K562 (cell line): Measurements from ENCODE around the gene RAPGEF5. TPM values are rescaled to one million over a fixed set of nuclear protein-coding genes. Genes with fewer than 3 reads are reported as not detected.

Experiments
- ATAC-seq: fragments of 200-7000 bp; cut with Tn5 transposase; 3 replicates; pipeline ENCODE4 v1.9.1; 2020; ENCODE audit warnings: moderate library complexity
- BruUV-seq: library from RNA; stranded (reverse); fragments of 400-500 nt; replicated peaks from 2 replicates; lab custom pipeline; 2021; lab: Mats Ljungman, UMichigan
- CTCF ChIA-PET: fragments of 300-600 bp; formaldehyde crosslinking; extraction: SDS; loops from one replicate; lab custom pipeline; 2021; ENCODE audit warnings: low intra/inter-chr PET ratio; lab: Yijun Ruan, JAX
- POLR2A ChIA-PET: fragments of 300-600, 350-650 bp; sonication (Branson Sonifier 250); formaldehyde crosslinking; extraction: SDS; loops from one replicate; lab custom pipeline; 2021; ENCODE audit warnings: antibody characterized with exemption, inconsistent platforms; lab: Yijun Ruan, JAX
- DNase-seq, 4 experiments: peaks; one replicate each; pipeline versions ENCODE4 v3.0.0 to v3.0.0-alpha.2; 2011 to 2018; ENCODE audit warnings: low spot score in 3 of 4, mixed read lengths in 3 of 4; ENCODE audit errors: extremely low read depth in 1 of 4
- FAIRE-seq: peaks from 2 replicates; lab custom pipeline; 2011; peaks lifted over from hg19 to GRCh38; lab: Jason Lieb, UNC
- H2AFZ ChIP-seq: 2 replicates; pipeline ENCODE4 v1.6.0; 2011; ENCODE audit warnings: low read depth, low read length, control low read depth, inconsistent platforms
- H3K27ac ChIP-seq: fragments of 200-600 bp; 3 replicates; pipeline ENCODE4 v1.8.0; 2011; ENCODE audit warnings: low read depth, mild to moderate bottlenecking, control low read depth, inconsistent platforms, low read length, moderate library complexity, mixed read lengths; ENCODE audit errors: extremely low read depth
- H3K27me3 ChIP-seq, 2 experiments: fragments of 300-600 bp in 1 of 2; 2 replicates in 1 of 2; 3 replicates in 1 of 2; pipeline versions ENCODE4 v1.6.0 to v1.8.0; 2011; ENCODE audit warnings: inconsistent platforms in 2 of 2, low read length in 2 of 2, mild to moderate bottlenecking in 1 of 2, mixed read lengths in 1 of 2, moderate library complexity in 1 of 2; ENCODE audit not compliant: control insufficient read depth in 2 of 2, insufficient read depth in 2 of 2
- H3K36me3 ChIP-seq: fragments of 300-600 bp; 3 replicates; pipeline ENCODE4 v1.8.0; 2011; ENCODE audit warnings: mild to moderate bottlenecking, low read length, inconsistent platforms; ENCODE audit not compliant: control insufficient read depth, insufficient read depth
- H3K4me1 ChIP-seq, 2 experiments: fragments of 200-600 bp in 1 of 2; replicated peaks in 1 of 2; 2 replicates in 1 of 2; 3 replicates in 1 of 2; pipeline versions ENCODE4 v1.5.1 to v1.8.0; 2011; ENCODE audit warnings: inconsistent platforms in 2 of 2, low read length in 2 of 2, mild to moderate bottlenecking in 1 of 2, mixed read lengths in 1 of 2, moderate library complexity in 1 of 2; ENCODE audit not compliant: control insufficient read depth in 2 of 2, insufficient read depth in 2 of 2
- H3K4me2 ChIP-seq: 2 replicates; pipeline ENCODE4 v1.6.1; 2011; ENCODE audit warnings: low read length, control low read depth, inconsistent platforms, mixed read lengths; ENCODE audit not compliant: insufficient read depth
- H3K4me3 ChIP-seq: fragments of 200-600 bp; sonication (generic), shearing (Covaris generic); 2 replicates; pipeline ENCODE4 v1.5.1; 2016; ENCODE audit warnings: control low read depth, inconsistent platforms
- H3K79me2 ChIP-seq: fragments of 200-600 bp; 3 replicates; pipeline ENCODE4 v1.8.0; 2011; ENCODE audit warnings: low read length, inconsistent platforms; ENCODE audit not compliant: control insufficient read depth, insufficient read depth
- H3K9ac ChIP-seq, 2 experiments: 2 replicates each; pipeline versions ENCODE4 v1.6.0 to v1.6.1; 2011; ENCODE audit warnings: low read depth in 2 of 2, low read length in 2 of 2, control low read depth in 1 of 2, inconsistent platforms in 1 of 2, mild to moderate bottlenecking in 1 of 2, mixed read lengths in 1 of 2; ENCODE audit not compliant: insufficient read depth in 1 of 2
- H3K9me1 ChIP-seq: one replicate; pipeline ENCODE4 v1.6.0; 2011; ENCODE audit warnings: inconsistent platforms, mild to moderate bottlenecking, low read length, moderate library complexity; ENCODE audit not compliant: control insufficient read depth, insufficient read depth
- H3K9me3 ChIP-seq: replicated peaks from 2 replicates; pipeline ENCODE4 v1.5.1; 2011; ENCODE audit warnings: low read depth, low read length, inconsistent platforms; ENCODE audit not compliant: control insufficient read depth, insufficient read depth
- H4K20me1 ChIP-seq: replicated peaks from 2 replicates; pipeline ENCODE4 v1.6.1; 2011; ENCODE audit warnings: low read length, inconsistent platforms, mixed read lengths; ENCODE audit not compliant: control insufficient read depth, insufficient read depth
- KDM1A ChIP-seq, 2 experiments: fragments of 450-650 bp; IDR thresholded peaks; 2 replicates each; pipeline ENCODE4 v1.6.1; 2016; ENCODE audit warnings: mild to moderate bottlenecking in 2 of 2
- NCOA2 ChIP-seq, 2 experiments: fragments of 450-650 bp; IDR thresholded peaks; 2 replicates each; pipeline ENCODE4 v1.6.1; 2018; ENCODE audit warnings: mild to moderate bottlenecking in 2 of 2, moderate library complexity in 1 of 2; ENCODE audit not compliant: partially characterized antibody in 2 of 2
- RBM17 ChIP-seq: fragments of 200-400 bp; formaldehyde crosslinking; IDR thresholded peaks from 2 replicates; pipeline ENCODE4 v1.6.1; 2017; ENCODE audit warnings: low read depth, mild to moderate bottlenecking, low read length, borderline replicate concordance
- WGBS: fragments of 100-300 bp; shearing (Covaris generic); methylation state at CpG from one replicate; pipeline ENCODE4 v1.1.6; 2016; ENCODE audit warnings: low coverage, mixed read lengths; ENCODE audit not compliant: insufficient coverage; ENCODE audit errors: missing lambda C conversion rate; 5-methylcytosine and 5-hydroxymethylcytosine counted together
- in situ Hi-C: fragments of 300-500 bp; cut with MboI; formaldehyde crosslinking; loops from 4 replicates; pipeline ENCODE4 v1.15.0; 2018; ENCODE audit warnings: inconsistent platforms, mixed read lengths
- intact Hi-C: fragments of 100-400 bp; cut with micrococcal nuclease; formaldehyde crosslinking; loops from 2 replicates; pipeline ENCODE4 v1.14.2; 2022
- polyA plus RNA-seq, 8 experiments: library from polyadenylated mRNA; depleted of rRNA in 4 of 8; stranded (reverse) in 5 of 8; unstranded in 3 of 8; fragments of >200 nt; fragmentation: Nextera tagmentation in 2 of 8; fragmentation: Illumina TruSeq in 1 of 8; extraction: Ambion mirVana in 2 of 8; extraction: Trizol in 1 of 8; gene quantifications; 2 replicates each; pipeline versions ENCODE4 v1.2.1 to v1.2.3, GENCODE V29; 2011 to 2014; ENCODE audit warnings: inconsistent platforms in 1 of 8, missing spikeins in 1 of 8
- total RNA-seq, 7 experiments: library from RNA; depleted of rRNA in 6 of 7; stranded (reverse); fragments of >200 nt in 6 of 7; fragmentation: Illumina TruSeq in 2 of 7; extraction: Trizol in 2 of 7; gene quantifications; 2 replicates each; pipeline versions ENCODE4 v1.2.1 to v1.2.3, GENCODE V29; 2011 to 2021; ENCODE audit warnings: low replicate concordance in 1 of 7
- TF ChIP-seq, protein P1 (sequence below): fragments of 450-650 bp; formaldehyde crosslinking; IDR thresholded peaks from 2 replicates; pipeline ENCODE4 v1.4.0; 2020; ENCODE audit warnings: mild to moderate bottlenecking, moderate library complexity

Gene RAPGEF5
- total and polyA plus RNA-seq, 9 of the 15 experiments (the other 6 are each of a cell fraction or from before 2014, with no cell fraction given): 0.39 to 2.0 (median 1.1) TPM

DNA sequence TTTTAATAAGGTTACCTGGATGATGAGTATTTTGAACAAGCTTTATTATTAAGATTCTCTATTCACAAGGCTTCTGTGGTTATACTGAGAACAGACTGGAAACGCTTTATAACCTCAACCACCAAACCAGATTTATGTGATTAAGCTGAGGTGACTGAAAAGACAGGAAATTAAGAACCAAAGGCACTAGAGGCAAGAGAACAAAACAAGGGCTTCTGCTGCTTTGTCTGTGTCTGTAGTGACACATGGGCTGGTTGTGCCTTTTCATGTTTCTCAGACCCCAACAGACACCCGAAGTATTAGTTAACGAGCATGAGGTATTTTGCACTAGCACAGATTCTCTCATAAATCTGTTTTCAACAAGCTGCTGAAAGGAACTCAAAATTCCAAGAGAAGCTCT, 64.4 kb downstream of the RAPGEF5 start (continued):
- TF ChIP-seq, protein P1, sequence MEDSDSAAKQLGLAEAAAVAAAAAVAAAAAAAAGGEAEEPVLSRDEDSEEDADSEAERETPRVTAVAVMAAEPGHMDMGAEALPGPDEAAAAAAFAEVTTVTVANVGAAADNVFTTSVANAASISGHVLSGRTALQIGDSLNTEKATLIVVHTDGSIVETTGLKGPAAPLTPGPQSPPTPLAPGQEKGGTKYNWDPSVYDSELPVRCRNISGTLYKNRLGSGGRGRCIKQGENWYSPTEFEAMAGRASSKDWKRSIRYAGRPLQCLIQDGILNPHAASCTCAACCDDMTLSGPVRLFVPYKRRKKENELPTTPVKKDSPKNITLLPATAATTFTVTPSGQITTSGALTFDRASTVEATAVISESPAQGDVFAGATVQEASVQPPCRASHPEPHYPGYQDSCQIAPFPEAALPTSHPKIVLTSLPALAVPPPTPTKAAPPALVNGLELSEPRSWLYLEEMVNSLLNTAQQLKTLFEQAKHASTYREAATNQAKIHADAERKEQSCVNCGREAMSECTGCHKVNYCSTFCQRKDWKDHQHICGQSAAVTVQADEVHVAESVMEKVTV (CRISPR knock-in tag): no peak
- no peak for TF ChIP-seq RBM17

DNA sequence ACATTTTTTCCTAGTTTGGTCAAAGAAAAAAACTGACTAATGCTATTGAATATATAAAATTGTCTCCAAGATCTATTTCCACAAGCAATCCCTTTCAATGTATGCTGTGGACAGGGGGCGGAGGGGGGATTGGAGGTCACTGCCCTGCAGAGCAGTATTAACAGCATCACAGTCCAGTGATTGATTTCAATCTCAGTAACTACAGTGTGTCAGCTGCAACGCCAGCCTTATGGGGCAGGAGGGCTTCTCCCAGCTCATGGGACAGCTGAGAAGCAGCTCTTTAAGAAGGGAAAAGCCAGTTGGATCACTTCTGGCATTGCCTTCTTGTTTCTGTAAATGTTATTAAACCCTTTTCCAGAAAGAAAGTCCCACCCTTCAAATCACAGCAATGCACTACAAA, 65.0 kb downstream of the RAPGEF5 start:
- H3K27ac ChIP-seq: no peak overlapping the region
- no peak overlapping the region for H3K9ac ChIP-seq
- no peak overlapping the region for H3K4me3 ChIP-seq
- no TSS peak for BruUV-seq
- H3K9me1 ChIP-seq: no peaks in the 10 kb centered on the region
- TF ChIP-seq NCOA2 (IDR thresholded peaks at IDR 0.05; ENCODE audit: partially characterized antibody in 2 of 2) (no peak), KDM1A (IDR thresholded peaks at IDR 0.05) (0 out of 4 replicates have a peak, but pooled peaks of 1 of the 2 experiments have one; percentile 14)
- no peaks in the 10 kb centered on the region for H4K20me1 ChIP-seq
- in situ Hi-C loops (loop anchor here (10.0 kb wide), 1 partner anchor 177 kb away; no protein-coding TSS in a partner anchor), intact Hi-C loops (no loop called here)
- H3K4me2 ChIP-seq: no peak overlapping the region
- H3K9me3 ChIP-seq: no peaks in the 10 kb centered on the region
- H3K4me1 ChIP-seq: peaks cover 0 to 5% of the 10 kb centered on the region in 2 experiments; a peak in 1 of 5 replicates
- ChIA-PET CTCF (no interaction called here), POLR2A (no interaction called here)
- no peaks in the 10 kb centered on the region for H3K36me3 ChIP-seq
- peaks cover 4 to 7% of the 10 kb centered on the region in 2 experiments; a peak in 3 of 5 replicates for H3K27me3 ChIP-seq
- ATAC-seq: no peak
- FAIRE-seq: no peak
- no peaks in the 10 kb centered on the region for H3K79me2 ChIP-seq
- 19% methylated on average over 2 of the region's 2 CpGs for WGBS
- H2AFZ ChIP-seq: no peak overlapping the region
- no peak for DNase-seq
